K562 (cell line): ENCODE measurements around the gene SMG9. TPM values are rescaled to one million over a fixed set of nuclear protein-coding genes. Genes with fewer than 3 reads are reported as not detected.

Experiments
- ARID1B ChIP-seq: fragments of 450-650 bp; IDR thresholded peaks from 2 replicates; pipeline ENCODE4 v1.6.1; 2016; ENCODE audit warnings: antibody characterized with exemption, mild to moderate bottlenecking, inconsistent platforms
- CBFA2T2 ChIP-seq: fragments of 450-650 bp; conservative IDR thresholded peaks from 2 replicates; pipeline ENCODE4 v1.6.1; 2017; ENCODE audit warnings: mild to moderate bottlenecking
- GATAD2A ChIP-seq: fragments of 450-650 bp; IDR thresholded peaks from 2 replicates; pipeline ENCODE4 v1.6.1; 2017
- HDAC3 ChIP-seq: fragments of 450-650 bp; IDR thresholded peaks from 2 replicates; pipeline ENCODE4 v1.6.1; 2018; ENCODE audit warnings: borderline replicate concordance, mild to moderate bottlenecking, moderate library complexity; ENCODE audit not compliant: partially characterized antibody
- JUN ChIP-seq, 2 experiments: sonication (generic) in 1 of 2; formaldehyde crosslinking in 1 of 2; IDR thresholded peaks; 2 replicates each; pipeline versions ENCODE4 v1.6.1 to v1.8.0; 2012 to 2022; ENCODE audit warnings: borderline replicate concordance in 2 of 2, mild to moderate bottlenecking in 2 of 2, improper control_type of control experiment in 1 of 2, low read depth in 1 of 2, low read length in 1 of 2, missing genetic modification reagents in 1 of 2
- KLF10 ChIP-seq: fragments of 250-450 bp; sonication (Bioruptor Pico); IDR thresholded peaks from 2 replicates; pipeline ENCODE4 v1.6.1; 2021; ENCODE audit warnings: matching md5 sums
- MEF2D ChIP-seq: conservative IDR thresholded peaks from 2 replicates; pipeline ENCODE4 v1.6.1; 2016; ENCODE audit warnings: low read depth, missing genetic modification characterization, missing compliant biosample characterization
- MTA2 ChIP-seq: fragments of 450-650 bp; IDR thresholded peaks from 2 replicates; pipeline ENCODE4 v1.6.1; 2016; ENCODE audit warnings: low read depth
- NFE2L1 ChIP-seq: fragments of 450-650 bp; IDR thresholded peaks from 2 replicates; pipeline ENCODE4 v1.6.1; 2016; ENCODE audit warnings: missing genetic modification characterization, low read depth, mild to moderate bottlenecking, missing compliant biosample characterization, moderate library complexity, borderline replicate concordance
- NFIC ChIP-seq: fragments of 450-650 bp; IDR thresholded peaks from 2 replicates; pipeline ENCODE4 v1.6.1; 2017; ENCODE audit warnings: mild to moderate bottlenecking, inconsistent platforms
- NR2C1 ChIP-seq, 2 experiments: fragments of 450-650 bp; IDR thresholded peaks; 2 replicates each; pipeline ENCODE4 v1.6.1; 2017; ENCODE audit warnings: mild to moderate bottlenecking in 2 of 2, antibody characterized with exemption in 1 of 2, inconsistent platforms in 1 of 2, missing compliant biosample characterization in 1 of 2, missing genetic modification characterization in 1 of 2
- POLR2AphosphoS5 ChIP-seq: IDR thresholded peaks from 2 replicates; pipeline ENCODE4 v1.6.1; 2011; ENCODE audit warnings: mild to moderate bottlenecking, low read depth, low read length, moderate library complexity; ENCODE audit not compliant: control insufficient read depth, insufficient read depth
- RBM39 ChIP-seq: fragments of 200-400 bp; formaldehyde crosslinking; optimal IDR thresholded peaks from 2 replicates; pipeline ENCODE3; 2018; ENCODE audit warnings: low read depth, low read length
- SMARCA5 ChIP-seq: fragments of 450-650 bp; IDR thresholded peaks from 2 replicates; pipeline ENCODE4 v1.6.1; 2016
- SUPT5H ChIP-seq: fragments of 450-650 bp; IDR thresholded peaks from 2 replicates; pipeline ENCODE4 v1.6.1; 2016
- TAF1 ChIP-seq: IDR thresholded peaks from 2 replicates; pipeline ENCODE4 v1.6.1; 2011; ENCODE audit warnings: mild to moderate bottlenecking, low read length, moderate library complexity; ENCODE audit not compliant: insufficient read depth, control insufficient read depth, severe bottlenecking; ENCODE audit errors: extremely low read depth
- TEAD4 ChIP-seq, 2 experiments: sonication (generic) in 1 of 2; formaldehyde crosslinking in 1 of 2; IDR thresholded peaks; 2 replicates each; pipeline versions ENCODE4 v1.6.1 to v1.8.0; 2012 to 2022; ENCODE audit warnings: borderline replicate concordance in 1 of 2, inconsistent platforms in 1 of 2, low read length in 1 of 2, mild to moderate bottlenecking in 1 of 2, missing genetic modification reagents in 1 of 2
- TRIM28 ChIP-seq: fragments of 450-650 bp; IDR thresholded peaks from 2 replicates; pipeline ENCODE4 v1.6.1; 2017
- U2AF1 ChIP-seq: fragments of 200-400 bp; formaldehyde crosslinking; optimal IDR thresholded peaks from 2 replicates; pipeline ENCODE3; 2017; ENCODE audit warnings: mild to moderate bottlenecking, low read depth, low read length, moderate library complexity
- ZBTB11 ChIP-seq, 3 experiments: fragments of 200-800 bp in 1 of 3; fragments of 250-450 bp in 1 of 3; fragments of 450-650 bp in 1 of 3; sonication (Bioruptor Pico) in 1 of 3; sonication (Bioruptor generic) in 1 of 3; formaldehyde crosslinking in 1 of 3; IDR thresholded peaks; 2 replicates each; pipeline versions ENCODE4 v1.6.1 to v1.8.0; 2016 to 2022; ENCODE audit warnings: mild to moderate bottlenecking in 2 of 3, missing genetic modification characterization in 2 of 3, missing compliant biosample characterization in 1 of 3, moderate library complexity in 1 of 3
- ZFX ChIP-seq: sonication (generic); formaldehyde crosslinking; IDR thresholded peaks from 2 replicates; pipeline ENCODE4 v1.8.0; 2022; ENCODE audit warnings: mild to moderate bottlenecking, missing genetic modification reagents, moderate library complexity
- ZKSCAN3 ChIP-seq: fragments of 250-450 bp; sonication (Bioruptor Pico); IDR thresholded peaks from 2 replicates; pipeline ENCODE4 v1.4.0; 2020
- ZNF140 ChIP-seq: fragments of 250-450 bp; sonication (Bioruptor Pico); IDR thresholded peaks from 2 replicates; pipeline ENCODE4 v1.8.0; 2021; ENCODE audit warnings: moderate library complexity, mild to moderate bottlenecking, inconsistent platforms
- ZNF644 ChIP-seq: fragments of 200-800 bp; sonication (Bioruptor generic); IDR thresholded peaks from 2 replicates; pipeline ENCODE4 v1.6.1; 2016; ENCODE audit warnings: low read depth, missing genetic modification characterization, missing compliant biosample characterization
- ZNF780A ChIP-seq: fragments of 250-450 bp; sonication (Bioruptor Pico); IDR thresholded peaks from 2 replicates; pipeline ENCODE4 v1.5.0; 2021; ENCODE audit warnings: mild to moderate bottlenecking
- polyA plus RNA-seq, 8 experiments: library from polyadenylated mRNA; depleted of rRNA in 4 of 8; stranded (reverse) in 5 of 8; unstranded in 3 of 8; fragments of >200 nt; fragmentation: Nextera tagmentation in 2 of 8; fragmentation: Illumina TruSeq in 1 of 8; extraction: Ambion mirVana in 2 of 8; extraction: Trizol in 1 of 8; gene quantifications; 2 replicates each; pipeline versions ENCODE4 v1.2.1 to v1.2.3, GENCODE V29; 2011 to 2014; ENCODE audit warnings: inconsistent platforms in 1 of 8, missing spikeins in 1 of 8
- total RNA-seq, 7 experiments: library from RNA; depleted of rRNA in 6 of 7; stranded (reverse); fragments of >200 nt in 6 of 7; fragmentation: Illumina TruSeq in 2 of 7; extraction: Trizol in 2 of 7; gene quantifications; 2 replicates each; pipeline versions ENCODE4 v1.2.1 to v1.2.3, GENCODE V29; 2011 to 2021; ENCODE audit warnings: low replicate concordance in 1 of 7
- TF ChIP-seq, protein P1 (sequence below): fragments of 450-650 bp; IDR thresholded peaks from one replicate; pipeline ENCODE4 v1.6.1; 2018; ENCODE audit warnings: mild to moderate bottlenecking, moderate library complexity; ENCODE audit not compliant: partially characterized antibody

SMG9 gene
- total and polyA plus RNA-seq, 9 of the 15 experiments (the other 6 are each of a cell fraction or from before 2014, with no cell fraction given) = 1.7 to 79.7 (median 40.2) TPM

DNA sequence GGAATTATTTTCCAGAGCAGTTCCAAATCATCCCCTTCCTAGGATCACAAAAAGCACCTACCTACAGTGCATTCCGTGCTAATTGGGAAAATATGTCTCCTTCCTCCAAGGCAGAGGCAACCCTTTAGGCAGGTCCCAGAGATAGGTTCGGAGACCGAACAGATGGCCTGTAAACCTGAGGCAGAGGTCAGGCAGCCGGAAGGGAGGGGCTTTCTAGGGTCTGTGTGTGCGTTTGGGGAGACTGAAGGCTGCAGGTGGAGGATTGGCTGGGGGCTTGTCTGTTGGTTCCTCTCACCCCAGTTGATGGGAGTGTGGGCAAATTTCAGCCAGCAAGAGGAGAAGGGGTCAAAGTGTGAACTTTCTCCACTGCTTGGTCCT is 19.0 kb upstream of the SMG9 start (continued):
- TF ChIP-seq ZBTB11 (CRISPR knock-in tag; IDR thresholded peaks at IDR 0.05) = no peak
- TF ChIP-seq ZNF644 (tag) = no peak
- peak; percentile 48 for TF ChIP-seq ARID1B
- peak; percentile 32 for TF ChIP-seq RBM39
- no peak for TF ChIP-seq TRIM28
- TF ChIP-seq HDAC3 = no peak
- TF ChIP-seq JUN (IDR thresholded peaks at IDR 0.05; ENCODE audit: borderline replicate concordance, low read depth, low read length) = no peak
- no peak for TF ChIP-seq JUN (CRISPR knock-in tag; IDR thresholded peaks at IDR 0.05; ENCODE audit: borderline replicate concordance)
- 0 out of 2 replicates have a peak, but pooled peaks have one; percentile 18 for TF ChIP-seq MTA2
- TF ChIP-seq U2AF1 = no peak
- TF ChIP-seq ZKSCAN3 (CRISPR knock-in tag) = no peak
- TF ChIP-seq SUPT5H = no peak
- no peak for TF ChIP-seq SMARCA5
- TF ChIP-seq TAF1 = peak; percentile 50
- peak; percentile 80 for TF ChIP-seq POLR2AphosphoS5
- no peak for TF ChIP-seq MEF2D (tag)
- peak; percentile 44; the same call in 1 of the 2 replicates for TF ChIP-seq TEAD4 (IDR thresholded peaks at IDR 0.05; ENCODE audit: low read length)
- no peak for TF ChIP-seq TEAD4 (CRISPR knock-in tag; IDR thresholded peaks at IDR 0.05; ENCODE audit: borderline replicate concordance)
- TF ChIP-seq, protein P1, sequence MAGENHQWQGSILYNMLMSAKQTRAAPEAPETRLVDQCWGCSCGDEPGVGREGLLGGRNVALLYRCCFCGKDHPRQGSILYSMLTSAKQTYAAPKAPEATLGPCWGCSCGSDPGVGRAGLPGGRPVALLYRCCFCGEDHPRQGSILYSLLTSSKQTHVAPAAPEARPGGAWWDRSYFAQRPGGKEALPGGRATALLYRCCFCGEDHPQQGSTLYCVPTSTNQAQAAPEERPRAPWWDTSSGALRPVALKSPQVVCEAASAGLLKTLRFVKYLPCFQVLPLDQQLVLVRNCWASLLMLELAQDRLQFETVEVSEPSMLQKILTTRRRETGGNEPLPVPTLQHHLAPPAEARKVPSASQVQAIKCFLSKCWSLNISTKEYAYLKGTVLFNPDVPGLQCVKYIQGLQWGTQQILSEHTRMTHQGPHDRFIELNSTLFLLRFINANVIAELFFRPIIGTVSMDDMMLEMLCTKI = no peak
- no peak for TF ChIP-seq NFE2L1 (tag)
- TF ChIP-seq GATAD2A = no peak
- TF ChIP-seq NFIC = peak; percentile 4; the same call in 1 of the 2 replicates
- TF ChIP-seq KLF10 (CRISPR knock-in tag) = no peak
- no peak for TF ChIP-seq ZFX (CRISPR knock-in tag)
- no peak for TF ChIP-seq ZNF140 (CRISPR knock-in tag)
- no peak for TF ChIP-seq ZNF780A (CRISPR knock-in tag)
- TF ChIP-seq NR2C1 (IDR thresholded peaks at IDR 0.05) = peak; percentile 77
- TF ChIP-seq NR2C1 (tag; IDR thresholded peaks at IDR 0.05) = peak; percentile 57
- peak; percentile 72 for TF ChIP-seq CBFA2T2
